GM18868 (cell line): ENCODE results near the gene NFX1.

Experiments used
- ATAC-seq: cut with Tn5 transposase; IDR thresholded peaks from one replicate; pipeline ENCODE4 v1.9.1; 2021; ENCODE audit warnings: mild to moderate bottlenecking, moderate library complexity; ENCODE audit not compliant: unreplicated experiment

The NFX1 gene

GRCh38 chr9:33415501-33416038 is 125.3 kb downstream of the NFX1 start:
- peak; percentile 86 for ATAC-seq

DNA sequence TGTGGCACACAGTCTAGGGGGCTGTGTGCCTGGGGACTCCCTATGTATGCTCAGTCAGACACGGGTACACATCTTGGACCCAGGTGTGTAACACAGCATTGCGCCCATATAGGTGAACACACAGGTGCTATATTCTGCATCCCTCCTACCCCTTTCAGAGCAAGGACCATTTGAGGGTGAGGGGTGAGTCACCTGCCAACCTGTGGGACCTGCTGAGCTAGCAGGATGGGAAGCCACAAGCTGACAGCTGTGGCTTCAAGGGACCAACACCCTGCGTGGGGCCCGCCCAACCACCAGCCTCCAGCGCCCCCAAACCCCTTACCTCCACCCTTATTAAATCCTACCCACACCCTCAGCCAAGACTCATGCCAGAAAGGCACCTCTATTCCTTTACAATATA is 126.7 kb downstream of the NFX1 start:
- no peak for ATAC-seq

DNA sequence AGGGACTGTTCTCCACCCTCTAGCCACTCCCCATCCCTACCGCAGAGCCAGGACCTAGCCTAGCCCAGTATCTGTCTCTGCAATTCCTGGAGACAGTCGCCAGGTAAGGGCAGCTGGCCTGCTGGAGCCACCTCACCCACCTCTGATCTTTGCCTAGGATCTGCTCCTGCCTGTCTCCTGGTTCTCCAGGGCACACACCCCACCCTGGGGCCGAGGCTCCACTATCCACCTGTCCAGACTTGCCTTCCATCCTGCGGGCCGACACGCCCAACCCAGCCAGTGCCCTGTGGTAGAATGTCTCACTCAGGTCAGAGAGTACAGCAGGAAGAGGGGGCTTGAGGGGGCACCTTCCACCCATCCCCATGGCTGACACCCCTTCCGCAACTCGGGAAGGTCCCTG is 127.8 kb downstream of the NFX1 start:
- no peak for ATAC-seq

GRCh38 chr9:33419708-33420303 is 129.5 kb downstream of the NFX1 start:
- ATAC-seq, result no peak
